CD14-positive monocyte (primary cell): ENCODE measurements around the gene ASTN2. TPM values are rescaled to one million over a fixed set of nuclear protein-coding genes. Genes with fewer than 3 reads are reported as not detected.

ENCODE experiments used
- DNase-seq, 3 donors: peaks; one replicate each; pipeline ENCODE4 v3.0.0-alpha.2; 2011 to 2022
- H2AFZ ChIP-seq: 2 replicates; pipeline ENCODE4 v1.6.0; 2012; ENCODE audit warnings: mild to moderate bottlenecking, low read depth, low read length, inconsistent platforms; ENCODE audit not compliant: insufficient read depth, poor library complexity, severe bottlenecking
- H3K27ac ChIP-seq, 2 donors: 1 replicate in 1 of 2; 2 replicates in 1 of 2; pipeline ENCODE4 v1.5.1; 2012 to 2013; ENCODE audit warnings: low read length in 2 of 2, control low read depth in 1 of 2, inconsistent platforms in 1 of 2, low read depth in 1 of 2, mild to moderate bottlenecking in 1 of 2
- H3K27me3 ChIP-seq, 2 donors: one replicate each; pipeline versions ENCODE4 v1.6.0 to v1.6.1; 2011 to 2013; ENCODE audit warnings: low read length in 2 of 2; ENCODE audit not compliant: control insufficient read depth in 2 of 2, insufficient read depth in 2 of 2
- H3K36me3 ChIP-seq, 2 donors: replicated peaks in 1 of 2; 1 replicate in 1 of 2; 2 replicates in 1 of 2; pipeline versions ENCODE4 v1.5.1 to v1.6.1; 2012 to 2013; ENCODE audit warnings: low read length in 2 of 2, control low read depth in 1 of 2, inconsistent platforms in 1 of 2, mild to moderate bottlenecking in 1 of 2; ENCODE audit not compliant: insufficient read depth in 2 of 2, control insufficient read depth in 1 of 2
- H3K4me1 ChIP-seq, 2 donors: 1 replicate in 1 of 2; 2 replicates in 1 of 2; pipeline versions ENCODE4 v1.5.1 to v1.6.1; 2012 to 2013; ENCODE audit warnings: low read length in 2 of 2, control low read depth in 1 of 2, inconsistent platforms in 1 of 2, mild to moderate bottlenecking in 1 of 2, moderate library complexity in 1 of 2; ENCODE audit not compliant: insufficient read depth in 2 of 2, control insufficient read depth in 1 of 2
- H3K4me2 ChIP-seq: replicated peaks from 2 replicates; pipeline ENCODE3; 2012; ENCODE audit warnings: low read length, moderate library complexity, mild to moderate bottlenecking; ENCODE audit not compliant: poor library complexity, severe bottlenecking; ENCODE audit errors: extremely low read depth
- H3K4me3 ChIP-seq, 3 experiments: fragments of 200-600 bp in 1 of 3; sonication (generic) in 1 of 3; replicated peaks in 1 of 3; 1 replicate in 2 of 3; 2 replicates in 1 of 3; pipeline ENCODE4 v1.5.1; 2011 to 2013; ENCODE audit warnings: low read length in 3 of 3, mild to moderate bottlenecking in 3 of 3, control low read depth in 2 of 3, low read depth in 2 of 3, inconsistent platforms in 1 of 3, moderate library complexity in 1 of 3
- H3K79me2 ChIP-seq: 2 replicates; pipeline ENCODE4 v1.6.0; 2012; ENCODE audit warnings: mild to moderate bottlenecking, control low read depth, inconsistent platforms, low read length, moderate library complexity; ENCODE audit not compliant: insufficient read depth
- H3K9ac ChIP-seq: 2 replicates; pipeline ENCODE4 v1.6.0; 2017; ENCODE audit warnings: low read length, mild to moderate bottlenecking; ENCODE audit not compliant: insufficient read depth, poor library complexity, severe bottlenecking
- H3K9me3 ChIP-seq, 2 donors: replicated peaks in 1 of 2; 1 replicate in 1 of 2; 2 replicates in 1 of 2; pipeline versions ENCODE4 v1.5.1 to v1.6.1; 2012 to 2013; ENCODE audit warnings: low read length in 2 of 2, control low read depth in 1 of 2; ENCODE audit not compliant: control insufficient read depth in 1 of 2, insufficient read depth in 1 of 2
- H4K20me1 ChIP-seq: 2 replicates; pipeline ENCODE4 v1.6.0; 2012; ENCODE audit warnings: mild to moderate bottlenecking, low read length, control low read depth, moderate library complexity; ENCODE audit not compliant: insufficient read depth
- H3K27ac Mint-ChIP-seq, 7 donors: one replicate each; pipeline ENCODE4 v1.8.0; 2020; ENCODE audit warnings: mild to moderate bottlenecking in 7 of 7, mixed read lengths in 7 of 7, moderate library complexity in 6 of 7, inconsistent platforms in 2 of 7
- H3K27me3 Mint-ChIP-seq, 3 donors: one replicate each; pipeline ENCODE4 v1.8.0; 2021 to 2022; ENCODE audit warnings: low read depth in 3 of 3, mild to moderate bottlenecking in 3 of 3, mixed read lengths in 3 of 3, moderate library complexity in 3 of 3, inconsistent platforms in 1 of 3
- H3K36me3 Mint-ChIP-seq, 2 donors: one replicate each; pipeline ENCODE4 v1.8.0; 2020; ENCODE audit warnings: mixed read lengths in 2 of 2, inconsistent platforms in 1 of 2, mild to moderate bottlenecking in 1 of 2
- H3K4me1 Mint-ChIP-seq: one replicate; pipeline ENCODE4 v1.8.0; 2020; ENCODE audit warnings: mild to moderate bottlenecking, mixed read lengths
- H3K4me3 Mint-ChIP-seq, 2 donors: one replicate each; pipeline ENCODE4 v1.8.0; 2020; ENCODE audit warnings: mild to moderate bottlenecking in 2 of 2, mixed read lengths in 2 of 2, moderate library complexity in 1 of 2
- H3K9me3 Mint-ChIP-seq, 7 donors: one replicate each; pipeline ENCODE4 v1.8.0; 2020 to 2022; ENCODE audit warnings: mixed read lengths in 7 of 7, mild to moderate bottlenecking in 6 of 7, moderate library complexity in 6 of 7, inconsistent platforms in 2 of 7
- CTCF ChIP-seq: fragments of 200-600 bp; IDR thresholded peaks from one replicate; pipeline ENCODE4 v1.8.0; 2022; ENCODE audit warnings: antibody characterized with exemption, mild to moderate bottlenecking
- whole genome bisulfite sequencing: methylation state at CpG from one replicate; pipeline ENCODE4 v1.1.5; 2013; ENCODE audit warnings: missing lambda C conversion rate; ENCODE audit not compliant: insufficient coverage; 5-methylcytosine and 5-hydroxymethylcytosine counted together
- intact Hi-C, 2 donors: fragments of 100-400 bp; cut with micrococcal nuclease; formaldehyde crosslinking; loops; one replicate each; pipeline versions ENCODE4 v1.15.0 to v1.15.1; 2023
- polyA plus RNA-seq, 3 donors: library from polyadenylated mRNA; depleted of rRNA in 1 of 3; unstranded in 2 of 3; stranded (reverse) in 1 of 3; fragments of 300-500 nt in 2 of 3; fragments of >200 nt in 1 of 3; fragmentation: Illumina TruSeq in 2 of 3; gene quantifications; 1 replicate in 2 of 3; 2 replicates in 1 of 3; pipeline ENCODE4 v1.2.3, GENCODE V29; 2012 to 2021

ASTN2 gene
- polyA plus RNA-seq, 3 donors: not detected

GRCh38 chr9:116453785-116454184, 961.1 kb downstream of the ASTN2 start:
- Histone ChIP-seq H3K36me3 (no peaks in the 10 kb centered on the region), H3K4me1 (no peaks in the 10 kb centered on the region), H3K4me2 (no peak overlapping the region), H4K20me1 (no peaks in the 10 kb centered on the region), H2AFZ (no peak overlapping the region), H3K27me3 (no peaks in the 10 kb centered on the region), H3K27ac (no peak overlapping the region), H3K9ac (no peak overlapping the region), H3K9me3 (peaks cover 0 to 4% of the 10 kb centered on the region in 2 donors), H3K4me3 (no peak overlapping the region), H3K79me2 (no peaks in the 10 kb centered on the region)
- H3K27ac Mint-ChIP-seq: no peak overlapping the region
- intact Hi-C loops: no loop called here
- no peak overlapping the region for H3K4me3 Mint-ChIP-seq
- H3K4me1 Mint-ChIP-seq: peaks cover 8% of the 10 kb centered on the region
- WGBS: no CpG with 5 or more reads among the region's 1 CpG
- DNase-seq: no peak
- no peak for TF ChIP-seq CTCF
- H3K9me3 Mint-ChIP-seq: peaks cover 5 to 14% (median 10%) of the 10 kb centered on the region in 7 donors
- H3K27me3 Mint-ChIP-seq: peaks cover 0 to 2% (median 0%) of the 10 kb centered on the region in 3 donors
- H3K36me3 Mint-ChIP-seq: no peaks in the 10 kb centered on the region

- Mint-ChIP-seq H3K4me1 (peaks cover 11% of the 10 kb centered on the region), H3K36me3 (no peaks in the 10 kb centered on the region), H3K27ac (no peak overlapping the region), H3K9me3 (peaks cover 5 to 14% (median 8%) of the 10 kb centered on the region in 7 donors), H3K27me3 (no peaks in the 10 kb centered on the region), H3K4me3 (no peak overlapping the region)
- no peak overlapping the region for H3K27ac ChIP-seq
- H3K9me3 ChIP-seq: peaks cover 0 to 4% of the 10 kb centered on the region in 2 donors
- no peak for TF ChIP-seq CTCF
- no peak overlapping the region for H3K4me3 ChIP-seq
- intact Hi-C loops: no loop called here
- no peak for DNase-seq
- no peaks in the 10 kb centered on the region for H3K4me1 ChIP-seq
- H4K20me1 ChIP-seq: no peaks in the 10 kb centered on the region
- no peak overlapping the region for H3K4me2 ChIP-seq
- H3K9ac ChIP-seq: no peak overlapping the region
- H3K79me2 ChIP-seq: no peaks in the 10 kb centered on the region
- no peak overlapping the region for H2AFZ ChIP-seq
- no peaks in the 10 kb centered on the region for H3K27me3 ChIP-seq
- no peaks in the 10 kb centered on the region for H3K36me3 ChIP-seq
Measured at GRCh38 chr9:116452634-116453033, 962.2 kb downstream of the ASTN2 start.
